Skeletal muscle cell (primary cell): ENCODE data around the gene TMEM156.
"Not testable (repeated sequence)": the region's sequence is repeated elsewhere in the genome, so short reads cannot be mapped to it uniquely, and the experiment has no call there.

Experiments used
- DNase-seq: peaks from one replicate; pipeline ENCODE4 v3.0.0-alpha.2; 2010; ENCODE audit warnings: low read depth
- H3K4me3 ChIP-seq: 2 replicates; pipeline ENCODE4 v1.5.1; 2011; ENCODE audit warnings: low read depth, mild to moderate bottlenecking, control low read depth, low read length, moderate library complexity

The TMEM156 gene

DNA sequence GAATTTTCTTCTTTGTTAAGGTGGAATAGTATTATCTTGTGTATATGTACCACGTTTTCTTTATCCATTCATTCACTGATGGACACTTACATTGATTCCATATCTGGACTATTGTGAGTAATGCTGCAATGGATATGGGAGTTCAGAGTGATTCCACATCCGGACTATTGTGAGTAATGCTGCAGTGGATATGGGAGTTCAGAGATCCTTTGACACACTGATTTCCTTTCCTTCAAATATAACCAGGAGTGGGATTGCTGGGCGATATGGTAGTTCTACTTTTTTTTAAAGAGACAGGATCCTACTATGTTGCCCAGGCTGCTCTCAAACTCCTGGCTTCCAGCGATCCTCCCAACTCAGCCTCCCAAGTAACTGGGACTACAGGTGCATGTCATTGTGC lies 12.1 kb downstream of the TMEM156 start:
- no peak for DNase-seq
- no peak overlapping the region for H3K4me3 ChIP-seq

DNA sequence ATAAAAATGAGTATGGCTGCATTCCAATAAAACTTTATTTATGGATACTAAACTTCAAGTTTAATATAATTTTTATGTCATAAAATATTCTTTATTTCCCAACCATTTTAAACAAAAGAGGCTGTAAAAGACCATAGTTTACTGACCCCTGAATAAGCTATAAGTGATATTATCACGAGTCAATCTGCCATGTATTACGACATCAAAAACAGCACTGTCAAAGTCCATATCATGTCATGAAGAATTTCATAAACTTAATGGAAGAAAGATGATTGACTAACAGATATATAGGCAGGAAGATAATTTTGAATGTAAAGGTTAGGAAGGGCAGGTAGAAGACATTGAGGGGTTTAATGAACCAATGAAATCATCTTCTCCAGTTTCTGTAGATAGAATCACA lies 18.2 kb downstream of the TMEM156 start:
- no peak overlapping the region for H3K4me3 ChIP-seq
- no peak for DNase-seq

DNA sequence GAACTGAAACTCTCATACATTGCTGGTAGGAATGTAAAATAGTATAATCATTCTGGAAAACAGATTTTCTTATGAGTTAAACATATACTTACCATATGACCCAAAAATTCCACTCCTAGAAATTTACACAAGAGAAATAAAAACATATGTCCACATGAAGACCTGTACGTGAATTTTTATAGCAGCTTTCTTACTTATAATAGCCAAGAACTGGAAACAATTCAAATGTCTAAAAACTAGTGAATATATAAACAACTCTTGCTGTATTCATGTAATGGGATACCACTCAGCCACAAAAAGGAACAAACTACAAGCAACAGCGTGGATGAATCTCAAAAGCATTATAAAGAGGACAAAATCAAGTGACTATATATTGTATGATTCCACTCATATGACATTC lies 27.5 kb downstream of the TMEM156 start:
- H3K4me3 ChIP-seq = no peak overlapping the region
- no peak for DNase-seq

DNA sequence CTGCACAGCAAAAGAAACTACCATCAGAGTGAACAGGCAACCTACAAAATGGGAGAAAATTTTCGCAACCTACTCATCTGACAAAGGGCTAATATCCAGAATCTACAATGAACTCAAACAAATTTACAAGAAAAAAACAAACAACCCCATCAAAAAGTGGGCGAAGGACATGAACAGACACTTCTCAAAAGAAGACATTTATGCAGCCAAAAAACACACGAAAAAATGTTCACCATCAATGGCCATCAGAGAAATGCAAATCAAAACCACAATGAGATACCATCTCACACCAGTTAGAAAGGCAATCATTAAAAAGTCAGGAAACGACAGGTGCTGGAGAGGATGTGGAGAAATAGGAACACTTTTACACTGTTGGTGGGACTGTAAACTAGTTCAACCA lies 30.2 kb downstream of the TMEM156 start:
- not testable (repeated sequence) for DNase-seq, H3K4me3 ChIP-seq

DNA sequence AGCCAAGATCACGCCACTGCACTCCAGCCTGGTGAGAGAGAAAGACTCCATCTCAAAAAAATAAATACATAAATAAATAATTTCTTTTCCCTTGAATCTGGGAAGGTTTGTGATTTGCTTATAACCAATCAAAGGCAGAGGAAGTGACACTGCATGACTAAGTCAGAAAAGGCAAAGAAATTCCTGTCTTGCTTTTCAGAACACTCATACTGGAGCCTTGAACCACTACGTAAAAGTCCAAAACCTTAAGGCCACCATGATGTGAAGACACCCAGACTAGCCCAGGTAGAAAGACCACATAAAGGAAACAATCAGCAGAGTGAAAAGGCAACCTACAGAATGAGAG lies 36.6 kb downstream of the TMEM156 start:
- no peak overlapping the region for H3K4me3 ChIP-seq
- DNase-seq = no peak

DNA sequence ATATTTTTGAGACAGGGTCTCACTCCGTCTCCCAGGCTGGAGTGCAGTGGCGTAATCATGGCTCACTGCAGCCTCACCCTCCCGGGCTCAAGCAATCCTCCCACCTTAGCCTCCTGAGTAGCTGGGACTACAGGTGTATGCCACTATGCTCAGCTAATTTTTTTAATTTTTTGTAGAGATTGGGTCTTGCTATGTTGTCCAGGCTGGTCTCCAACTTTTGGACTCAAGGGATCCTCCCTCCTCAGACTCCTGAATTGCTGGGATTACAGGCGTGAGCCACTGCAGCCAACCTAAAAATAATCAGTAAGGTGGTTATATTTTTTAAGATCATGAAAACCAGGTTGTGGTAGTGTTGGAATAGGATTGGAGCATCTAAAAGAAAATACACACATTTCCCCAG lies 38.1 kb downstream of the TMEM156 start:
- no peak for DNase-seq

DNA sequence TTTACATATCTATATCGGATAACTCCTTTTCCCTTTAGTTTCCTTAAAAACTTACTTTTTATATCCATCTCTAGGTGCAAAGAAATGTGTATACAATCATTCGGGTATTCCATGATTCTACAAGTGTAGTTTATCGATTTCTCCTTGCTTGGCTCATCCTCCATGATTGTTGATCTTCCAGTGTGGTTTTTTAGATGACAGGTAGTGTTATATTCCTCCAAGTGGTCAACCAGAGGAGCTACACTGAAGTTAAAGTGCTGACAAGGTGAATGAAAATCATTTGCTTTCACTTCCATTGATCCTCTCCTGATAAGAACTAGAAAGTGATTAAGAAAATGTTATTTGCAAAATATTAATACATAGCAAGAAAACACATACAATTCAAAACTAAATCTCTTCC lies 38.5 kb downstream of the TMEM156 start:
- no peak for DNase-seq
- no peak overlapping the region for H3K4me3 ChIP-seq

More for the DNA sequence above, 38.1 kb downstream of the TMEM156 start:
- H3K4me3 ChIP-seq = no peak overlapping the region

DNA sequence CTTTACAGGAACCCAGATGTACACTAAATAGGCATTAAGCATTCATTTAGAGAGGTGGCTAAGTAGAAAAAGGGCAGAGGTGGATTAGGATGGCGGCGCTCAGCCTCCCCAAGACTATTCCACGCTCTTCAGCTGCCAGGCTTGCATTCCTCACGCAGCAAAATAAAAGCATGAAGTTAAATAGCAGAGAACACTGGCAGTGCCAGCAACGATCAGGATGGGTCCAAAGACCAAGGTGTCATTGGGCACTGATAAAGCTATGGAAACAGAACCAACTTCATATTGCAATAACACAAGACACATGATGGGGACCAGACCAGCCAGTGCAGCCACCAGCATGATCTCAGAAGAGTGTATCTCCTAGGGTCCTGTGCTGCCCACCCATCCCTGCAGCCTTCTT lies 42.0 kb downstream of the TMEM156 start:
- DNase-seq = no peak
- no peak overlapping the region for H3K4me3 ChIP-seq

DNA sequence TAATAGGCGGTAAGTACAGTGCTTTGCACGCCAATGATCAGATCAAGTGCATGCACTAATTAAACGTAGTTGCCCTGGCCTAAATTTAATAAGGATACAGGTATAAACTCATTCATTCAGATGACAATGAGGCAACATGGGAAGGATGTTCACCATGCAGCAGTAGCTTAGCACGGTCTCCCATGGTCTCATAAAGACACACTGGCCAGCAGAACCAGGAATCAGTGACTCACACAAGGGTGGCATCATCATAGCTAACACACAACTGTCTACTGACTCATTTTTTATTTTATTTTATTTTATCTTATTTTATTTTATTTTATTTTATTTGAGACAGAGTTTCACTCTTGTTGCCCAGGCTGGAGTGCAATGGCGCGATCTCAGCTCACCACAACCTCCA lies 42.7 kb downstream of the TMEM156 start:
- no peak overlapping the region for H3K4me3 ChIP-seq
- DNase-seq = peak; percentile 33

DNA sequence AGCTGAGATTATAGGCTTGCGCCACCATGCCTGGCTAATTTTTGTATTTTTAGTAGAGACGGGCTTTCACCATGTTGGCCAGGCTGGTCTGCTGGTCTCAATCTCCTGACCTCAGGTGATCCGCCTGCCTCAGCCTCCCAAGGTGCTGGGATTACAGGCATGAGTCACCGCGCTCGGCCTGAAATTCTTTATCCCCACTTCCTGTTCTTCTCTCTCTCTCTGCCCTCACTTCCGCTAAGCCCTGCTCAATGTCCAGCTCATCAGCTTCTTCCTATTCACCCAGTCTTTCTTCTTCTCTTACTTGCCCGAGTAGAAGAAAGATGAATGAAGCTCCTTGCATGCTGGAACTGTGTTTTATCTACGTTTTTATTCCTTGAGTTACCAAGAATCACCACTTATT lies 43.9 kb downstream of the TMEM156 start:
- not testable (repeated sequence) for DNase-seq, H3K4me3 ChIP-seq

DNA sequence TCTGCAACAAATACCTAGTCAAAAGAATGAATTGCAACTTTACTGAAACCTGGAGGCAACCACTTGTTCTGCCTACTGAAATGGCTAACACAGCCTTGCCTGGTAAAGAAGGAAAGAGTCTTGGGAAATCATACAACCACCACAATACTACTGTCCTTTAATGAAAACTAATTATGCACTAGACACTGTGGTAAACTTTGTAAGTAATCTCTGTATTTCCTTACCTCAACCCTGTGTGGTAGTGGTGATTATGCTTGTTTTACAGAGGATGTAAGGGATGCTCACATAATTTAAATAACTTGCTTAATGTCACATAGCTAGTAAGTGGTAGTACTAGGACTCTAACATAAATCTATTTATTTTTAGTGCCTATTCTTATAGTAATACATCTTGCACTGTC lies 44.7 kb downstream of the TMEM156 start:
- DNase-seq = no peak
- no peak overlapping the region for H3K4me3 ChIP-seq

DNA sequence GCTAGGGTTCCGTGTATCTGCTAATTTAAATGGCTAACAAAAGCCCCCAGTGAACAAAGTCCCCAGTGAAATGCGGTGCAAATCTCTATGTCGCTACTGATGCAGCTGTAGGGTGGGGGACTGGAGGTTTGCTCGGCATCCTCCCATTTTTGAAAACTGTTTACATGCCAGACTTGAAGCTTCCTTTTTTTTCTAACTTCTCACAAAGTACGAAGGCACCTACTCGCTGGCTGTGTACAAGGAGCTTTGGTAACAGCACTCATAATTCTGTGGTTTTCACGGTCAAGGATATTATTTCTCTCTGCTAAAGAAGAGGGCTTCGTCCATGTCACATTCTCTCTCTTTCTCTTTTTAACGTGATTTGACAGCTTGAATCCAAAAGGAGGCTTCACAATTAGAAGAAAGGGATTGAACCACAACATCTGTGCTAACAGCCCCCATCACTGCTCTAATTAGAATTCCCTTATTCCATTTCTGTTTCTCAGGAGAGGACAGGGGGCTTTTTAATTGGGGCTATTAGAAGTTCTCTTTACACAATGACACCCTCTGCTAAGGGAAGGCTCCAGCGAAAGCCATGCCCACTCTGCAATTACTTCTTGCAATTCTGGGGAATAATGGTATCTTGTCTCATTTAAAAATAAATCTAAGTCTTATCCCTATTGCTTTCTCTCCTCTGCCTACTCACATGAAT lies 46.7 kb downstream of the TMEM156 start:
- DNase-seq = no peak
- no peak overlapping the region for H3K4me3 ChIP-seq

DNA sequence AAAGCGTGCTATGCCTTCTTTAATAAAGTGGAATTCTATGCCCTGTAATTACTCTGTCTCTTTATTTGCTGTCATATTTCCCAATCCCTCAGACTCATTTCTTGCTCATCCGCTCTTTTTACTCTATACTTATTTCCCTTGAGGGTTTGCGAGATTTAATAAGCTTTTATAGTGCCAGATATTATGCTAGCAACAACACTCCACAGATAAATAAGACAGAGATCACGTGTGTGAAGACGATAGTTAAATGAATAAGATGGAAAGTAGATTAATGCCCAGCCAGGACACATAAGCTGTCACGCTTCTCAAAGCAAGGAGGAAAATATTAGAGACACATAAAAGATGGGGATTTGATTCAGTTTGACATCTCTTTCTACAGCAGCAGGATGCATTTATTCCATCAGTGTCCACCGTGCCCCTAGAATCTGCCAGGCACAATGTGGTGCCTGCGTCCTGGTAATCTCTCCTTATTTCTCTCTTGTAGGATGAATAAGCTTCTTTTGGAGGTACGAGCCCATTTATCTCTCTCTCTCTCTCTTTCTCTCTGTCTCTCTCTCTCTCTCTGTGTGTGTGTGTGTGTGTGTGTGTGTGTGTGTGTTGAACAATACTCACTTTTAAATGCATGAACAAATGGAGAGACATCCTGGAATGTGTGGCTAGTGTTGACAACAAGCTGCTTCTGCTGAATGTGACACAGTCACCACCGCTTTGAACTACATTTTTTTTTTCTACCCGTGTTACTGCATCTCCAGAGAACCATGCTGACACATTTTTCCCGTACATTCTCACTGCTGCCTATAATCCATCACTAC lies 48.2 kb downstream of the TMEM156 start:
- H3K4me3 ChIP-seq = no peak overlapping the region
- DNase-seq = peak; percentile 54

DNA sequence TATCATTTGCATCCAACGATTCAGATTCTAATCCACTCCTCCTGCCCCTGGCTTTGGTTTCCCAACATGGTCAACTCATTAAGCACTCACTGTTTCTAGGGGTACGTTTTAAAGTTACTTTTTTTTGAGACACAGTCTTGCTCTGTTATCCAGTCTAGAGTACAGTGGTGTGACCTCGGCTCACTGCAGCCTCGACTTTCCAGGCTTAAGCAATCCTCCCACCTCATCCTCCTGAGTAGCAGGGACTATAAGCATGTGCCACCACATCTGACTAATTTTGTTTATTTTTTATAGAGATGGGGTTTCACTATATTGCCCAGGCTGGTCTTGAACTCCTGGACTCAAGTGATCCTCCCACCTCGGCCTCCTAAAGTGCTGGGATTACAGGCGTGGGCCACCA lies 48.9 kb downstream of the TMEM156 start:
- H3K4me3 ChIP-seq = no peak overlapping the region
- no peak for DNase-seq

DNA sequence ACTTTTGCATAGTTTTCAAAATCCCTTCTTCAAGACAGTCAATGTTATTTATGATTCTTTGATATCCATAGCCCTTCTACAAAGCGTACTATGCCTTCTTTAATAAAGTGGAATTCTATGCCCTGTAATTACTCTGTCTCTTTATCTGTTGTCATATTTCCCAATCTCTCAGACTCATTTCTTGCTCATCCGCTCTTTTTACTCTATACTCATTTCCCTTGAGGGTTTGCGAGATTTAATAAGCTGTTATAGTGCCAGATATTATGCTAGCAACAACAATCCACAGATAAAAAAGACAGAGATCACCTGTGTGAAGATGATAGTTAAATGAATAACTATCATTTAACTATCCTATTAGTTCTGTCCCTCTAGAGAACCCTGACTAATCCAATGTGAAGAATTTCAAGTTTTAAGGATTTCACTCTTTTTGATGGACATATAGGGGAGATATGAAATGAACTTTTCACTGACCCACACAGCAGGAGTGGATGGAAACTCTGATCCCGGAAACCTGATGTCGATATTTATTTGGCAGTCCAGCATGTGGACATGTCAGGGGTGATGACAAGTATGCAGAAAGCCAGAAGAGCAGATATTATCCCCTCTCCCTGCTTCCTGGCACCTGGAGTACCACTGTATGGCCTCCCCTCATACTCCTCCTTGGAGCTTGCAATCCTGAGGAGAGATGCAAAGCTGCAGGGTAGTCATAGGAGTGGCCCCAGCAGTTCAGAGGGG lies 49.7 kb downstream of the TMEM156 start:
- peak; percentile 48 for DNase-seq
- no peak overlapping the region for H3K4me3 ChIP-seq

DNA sequence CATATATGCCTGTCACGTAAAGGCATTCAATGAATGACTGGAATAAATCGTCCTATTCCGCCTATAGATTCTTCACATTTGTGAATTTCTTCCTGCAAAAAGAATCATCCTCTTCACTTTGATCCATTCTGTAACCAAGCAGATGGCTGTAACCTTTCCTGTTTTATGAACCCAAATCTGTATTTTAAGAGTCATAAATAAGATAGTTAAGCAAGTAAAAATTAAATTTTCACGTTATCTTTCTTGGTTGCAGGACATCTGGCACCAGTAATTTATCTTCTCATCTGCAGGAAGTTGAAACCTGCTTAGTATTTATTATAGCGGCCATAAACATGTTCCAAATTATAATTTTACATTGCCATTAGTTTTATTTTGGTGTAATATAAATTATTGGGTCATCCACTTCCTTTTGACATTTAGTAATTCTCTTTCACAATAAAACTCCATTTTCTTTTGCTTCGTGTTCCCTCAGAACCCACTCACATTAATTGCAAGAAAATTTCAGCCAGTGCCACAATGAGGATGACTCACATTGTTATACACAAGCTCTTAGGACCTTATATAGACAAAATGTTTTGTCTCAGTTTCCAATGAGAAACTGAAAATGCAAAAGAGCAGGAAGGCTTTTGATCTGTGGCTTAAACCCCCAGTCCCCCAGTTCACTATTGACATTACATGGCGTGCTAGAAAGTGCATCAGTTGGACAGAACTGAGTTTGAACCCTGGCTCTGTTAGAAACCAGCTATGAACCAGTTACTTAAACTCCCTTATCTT lies 51.1 kb downstream of the TMEM156 start:
- H3K4me3 ChIP-seq = no peak overlapping the region
- DNase-seq = peak; percentile 82

DNA sequence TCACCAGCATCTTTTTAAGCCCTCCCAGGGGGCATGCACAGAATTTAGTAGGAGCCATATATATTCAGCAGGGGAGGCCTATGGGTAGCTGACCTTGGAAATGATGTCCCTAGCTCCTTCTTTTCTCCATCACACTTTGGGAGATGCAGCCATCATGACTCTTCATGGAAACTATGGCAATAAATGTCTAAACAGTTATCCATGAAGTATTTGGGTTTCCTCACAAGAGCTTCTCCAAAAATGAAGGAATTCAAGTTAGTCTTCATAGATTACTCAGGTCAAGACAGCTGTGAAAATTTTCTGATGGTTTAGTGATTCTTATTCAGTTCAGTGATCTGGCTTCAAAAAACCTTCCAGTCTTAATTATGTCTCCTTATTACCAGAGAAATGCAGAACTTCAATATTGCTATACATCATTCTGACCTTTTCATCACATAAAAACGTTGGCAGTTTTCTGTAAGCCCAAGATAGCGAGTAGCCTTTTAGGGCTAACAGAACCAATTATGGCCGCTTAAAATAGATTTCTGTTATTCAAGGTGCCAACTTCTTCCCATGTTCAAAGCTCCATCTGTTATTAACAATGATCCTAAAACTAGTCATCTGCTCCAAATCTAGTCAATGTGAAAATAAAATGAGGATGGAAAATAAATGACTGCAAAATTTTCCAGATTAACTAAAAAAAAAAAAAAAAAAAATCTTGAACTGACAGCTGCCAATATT lies 52.5 kb downstream of the TMEM156 start:
- no peak overlapping the region for H3K4me3 ChIP-seq
- DNase-seq = no peak

DNA sequence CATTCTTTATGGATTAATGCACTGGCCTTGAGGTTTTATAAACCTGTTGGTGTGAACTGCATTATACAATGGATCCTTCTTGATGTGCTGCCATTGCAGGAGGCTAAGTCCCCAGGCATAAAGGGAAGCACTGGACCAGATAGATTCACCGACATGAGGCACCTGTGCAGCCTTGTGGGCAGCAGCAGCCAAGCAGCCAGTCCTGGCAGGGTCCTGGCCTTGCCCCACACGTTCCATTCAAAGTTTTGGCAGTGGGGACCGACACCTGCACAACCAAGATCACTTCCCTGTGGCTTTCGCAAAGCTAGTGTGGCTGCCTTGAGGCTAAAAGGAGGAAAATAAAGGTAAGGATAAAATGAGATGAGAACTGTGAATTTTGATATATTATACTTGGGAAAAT lies 53.1 kb downstream of the TMEM156 start:
- no peak for DNase-seq
- no peak overlapping the region for H3K4me3 ChIP-seq

DNA sequence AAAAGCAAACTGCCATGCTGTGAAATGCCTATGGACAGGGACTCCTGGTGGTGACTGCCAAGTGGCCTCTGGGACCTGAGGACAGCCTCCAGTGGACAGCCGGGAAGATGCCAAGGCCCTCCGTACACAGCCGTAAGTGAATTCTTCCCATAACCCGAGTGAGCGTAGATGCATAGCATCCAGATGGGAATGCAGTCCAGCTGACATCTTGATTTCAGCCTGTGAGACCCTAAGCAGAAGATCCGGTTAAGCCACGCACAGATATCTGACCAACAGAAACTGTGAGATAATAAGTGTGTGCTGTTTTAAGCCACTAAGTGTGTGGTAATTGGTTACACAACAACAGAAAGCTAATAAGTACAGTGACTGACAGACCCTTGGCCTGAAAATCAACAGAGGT lies 55.9 kb downstream of the TMEM156 start:
- no peak for DNase-seq
- no peak overlapping the region for H3K4me3 ChIP-seq
